DMS79 treated with DMSO at 0.1 percent for 48 hours (cell line): Measurements from ENCODE around the gene GABRG3.

Experiments
- DNase-seq: peaks from one replicate; lab custom pipeline; 2025; lab: John Stamatoyannopoulos, UW

GABRG3 gene

DNA sequence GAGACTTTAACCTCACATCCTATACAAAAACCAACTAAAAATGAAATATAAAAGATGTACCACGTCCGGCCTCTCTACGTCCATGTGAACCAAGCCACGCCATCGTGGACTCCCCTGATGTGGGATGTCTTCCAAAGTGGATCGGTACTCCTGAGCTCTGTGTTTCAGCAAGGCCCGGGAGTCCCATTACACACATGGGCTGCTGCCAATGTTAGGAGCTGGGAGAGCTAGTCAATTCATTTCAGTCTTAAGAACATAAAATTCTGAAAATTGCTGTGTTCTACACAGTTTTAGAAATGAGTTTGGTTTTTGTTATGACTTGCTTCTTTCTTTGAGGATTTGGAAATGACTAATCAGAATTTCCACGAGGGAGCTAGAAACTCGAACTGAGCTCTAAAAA, 131.0 kb downstream of the GABRG3 start:
- no peak for DNase-seq

DNA sequence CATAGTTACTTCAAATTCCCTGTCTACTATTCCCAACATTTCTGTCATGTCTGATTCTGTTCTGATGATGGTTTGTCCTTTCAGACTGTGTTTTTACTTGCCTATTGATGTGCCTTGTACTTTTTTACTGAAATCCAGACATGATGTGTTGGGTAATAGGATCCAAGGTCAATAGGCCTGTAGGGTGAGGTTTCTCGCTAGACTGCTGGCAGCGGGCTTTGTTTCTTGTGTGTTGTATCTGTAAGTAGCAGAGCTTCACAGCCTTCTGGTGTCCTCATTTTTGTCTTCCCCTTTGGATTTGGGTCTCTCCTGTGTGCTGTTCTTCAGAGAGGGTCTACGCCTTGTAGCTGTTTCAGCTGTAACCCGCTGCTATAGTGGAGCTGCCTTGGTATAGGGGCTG, 140.3 kb downstream of the GABRG3 start:
- no peak for DNase-seq

DNA sequence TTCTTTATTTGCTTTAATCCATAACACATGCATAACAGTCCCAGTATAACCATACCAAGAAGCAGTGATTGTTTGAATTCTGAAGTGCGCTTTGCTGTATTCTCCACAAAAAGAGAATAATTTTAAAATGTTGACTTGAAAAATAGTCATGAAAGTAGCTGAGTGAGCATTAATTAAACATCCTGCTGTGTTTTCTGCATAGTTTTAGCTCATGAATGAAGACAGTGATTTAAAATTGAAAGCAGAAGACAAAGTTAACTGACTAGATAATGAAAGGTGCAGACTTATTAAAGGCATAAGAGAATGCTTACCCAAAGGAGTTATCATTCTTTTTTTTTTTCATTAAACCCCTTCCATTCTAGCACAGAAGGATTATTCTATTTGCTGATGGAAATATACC, 143.5 kb downstream of the GABRG3 start:
- DNase-seq = no peak

DNA sequence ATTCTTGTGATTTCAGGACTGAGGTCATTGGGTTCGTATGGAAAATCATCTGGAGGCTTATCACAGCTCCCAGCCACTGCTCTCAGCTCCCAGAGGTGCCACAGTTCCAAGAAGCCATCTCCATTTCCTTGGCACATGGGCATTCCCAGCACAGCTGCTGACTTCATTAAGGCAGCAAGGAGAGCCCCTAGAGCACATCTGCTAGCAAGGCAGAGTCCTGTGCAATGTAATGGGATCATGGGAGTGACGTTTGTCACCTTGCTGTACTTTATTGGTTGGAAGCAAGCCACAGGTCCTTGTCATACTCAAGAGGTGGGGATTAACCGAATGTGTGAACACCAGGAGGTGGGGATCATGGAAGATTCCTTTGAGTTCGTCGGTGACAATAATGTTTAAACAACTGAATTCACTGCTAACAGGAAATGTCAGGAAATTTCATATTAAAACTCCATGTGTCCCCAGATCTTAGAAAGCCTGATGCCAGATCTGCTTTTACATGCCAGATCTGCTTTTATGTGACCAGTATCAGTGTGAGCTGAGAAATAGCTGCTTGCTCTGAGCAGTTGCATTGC, 148.8 kb downstream of the GABRG3 start:
- no peak for DNase-seq

DNA sequence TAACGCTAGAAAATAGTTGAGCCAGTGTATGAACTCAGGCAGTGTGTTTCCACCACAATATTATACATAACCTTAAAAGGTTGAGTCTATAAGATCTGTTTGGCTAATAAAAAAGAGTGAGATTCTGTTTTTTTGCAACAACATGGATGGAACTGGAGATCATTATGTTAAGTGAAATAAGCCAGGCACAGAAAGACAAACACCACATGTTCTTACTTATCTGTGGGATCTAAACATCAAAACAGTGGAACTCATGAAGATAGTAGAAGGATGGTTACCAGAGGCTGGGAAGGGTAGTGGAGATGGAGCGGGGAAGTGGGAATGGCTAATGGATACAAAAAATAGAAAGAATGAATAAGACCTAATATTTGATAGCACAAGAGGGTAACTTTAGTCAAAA, 150.7 kb downstream of the GABRG3 start:
- no peak for DNase-seq

DNA sequence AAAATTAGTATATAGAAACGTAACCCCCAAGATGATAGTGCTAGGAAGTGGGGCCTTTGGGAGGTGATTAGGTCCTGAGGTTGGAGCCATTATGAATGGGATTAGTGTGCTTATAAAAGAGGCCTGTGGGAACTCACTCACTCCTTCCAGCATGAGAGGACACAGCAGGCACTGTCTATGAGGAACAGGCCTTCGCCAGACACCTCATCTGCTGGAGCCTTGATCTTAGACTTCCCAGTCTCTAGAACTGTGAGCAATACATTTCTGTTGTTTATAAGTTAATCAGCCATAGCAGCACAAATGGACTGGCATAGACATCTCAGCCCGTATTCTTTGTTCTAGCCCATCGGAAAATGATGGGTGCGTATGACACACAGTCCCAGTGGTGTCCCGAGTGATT, 152.3 kb downstream of the GABRG3 start:
- no peak for DNase-seq

DNA sequence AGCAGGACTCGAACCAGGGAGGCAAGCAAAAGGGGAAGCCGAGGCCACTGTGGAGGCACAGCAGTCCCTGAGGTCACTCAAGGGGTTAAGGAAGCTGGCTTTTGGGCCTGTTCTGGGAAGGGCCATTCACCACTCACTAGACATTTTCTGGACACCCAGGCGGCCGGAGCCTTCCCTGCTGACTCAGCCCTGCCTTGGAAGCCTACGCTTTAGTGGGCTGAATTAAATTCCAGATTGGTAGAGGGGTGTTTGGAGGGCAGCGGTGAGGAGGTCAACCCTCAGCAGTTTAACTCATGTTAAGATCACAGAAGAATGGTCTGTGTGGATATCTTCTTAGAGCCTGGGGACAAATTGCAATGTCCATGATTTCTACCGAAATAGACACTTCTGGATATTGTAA, 152.8 kb downstream of the GABRG3 start:
- DNase-seq = no peak

DNA sequence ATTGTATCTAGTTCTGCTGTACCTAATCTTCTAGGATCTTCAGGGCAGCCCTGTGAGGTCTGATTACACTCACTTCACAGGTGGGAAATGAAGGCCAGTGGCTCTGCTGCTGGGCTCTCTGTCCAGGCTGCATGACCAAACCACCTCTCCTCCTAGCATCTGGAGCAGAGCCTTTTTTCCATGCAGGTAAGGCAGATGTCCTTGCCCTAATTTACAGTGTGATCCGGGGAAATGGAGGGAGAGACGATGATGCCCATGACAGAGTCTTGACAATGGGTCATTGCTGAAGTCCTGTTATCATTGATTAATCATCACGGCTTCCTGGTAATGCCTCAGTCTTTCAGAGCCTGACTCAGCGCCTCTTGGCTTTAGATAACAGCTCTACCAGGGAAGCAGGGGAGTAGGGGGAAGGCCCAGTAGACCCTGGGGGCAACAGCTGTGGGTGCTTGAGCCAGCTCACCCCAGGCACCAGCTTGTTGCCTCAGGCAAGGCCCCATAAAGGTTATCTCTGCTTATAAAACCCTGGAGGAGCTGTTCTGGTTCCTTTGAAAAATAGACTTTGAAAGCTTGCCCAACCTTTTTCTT, 153.4 kb downstream of the GABRG3 start:
- peak; percentile 9 for DNase-seq

DNA sequence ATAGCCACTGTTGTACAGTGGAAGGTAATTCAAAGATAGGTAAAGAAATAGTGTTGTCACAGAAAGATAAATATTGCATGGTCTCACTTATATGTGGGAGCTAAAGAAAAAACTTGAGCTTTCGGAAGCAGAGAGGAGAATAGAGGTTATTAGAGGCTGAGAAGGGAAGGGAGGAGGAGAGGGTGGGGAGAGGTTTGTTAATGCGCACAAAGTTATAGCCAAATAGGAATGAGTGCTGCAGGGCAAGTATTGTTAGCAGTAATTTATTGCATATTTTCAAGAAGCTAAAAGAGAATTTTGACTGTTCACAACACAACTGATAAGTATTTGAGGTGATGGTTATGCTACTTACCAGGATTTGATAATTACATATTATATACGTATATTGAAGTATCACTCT, 154.2 kb downstream of the GABRG3 start:
- no peak for DNase-seq

DNA sequence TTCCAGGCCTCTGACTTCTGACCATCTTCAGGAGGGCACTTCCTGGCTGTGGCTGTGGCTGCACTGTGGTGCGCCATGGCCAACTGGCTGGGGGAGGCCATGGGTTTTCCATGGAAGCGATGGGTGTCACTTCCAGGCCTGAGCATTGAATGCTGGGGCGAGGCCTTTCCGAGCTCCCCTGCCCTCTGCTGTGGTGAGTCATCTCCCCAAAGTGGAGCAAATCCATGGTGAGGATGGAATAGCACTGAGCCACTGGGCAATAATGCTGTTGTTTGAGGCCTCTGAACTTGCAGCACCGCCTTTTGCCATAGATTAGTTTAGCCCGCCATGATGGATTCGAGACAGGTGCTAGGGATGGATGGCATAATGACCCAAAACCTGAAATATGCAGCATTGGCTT, 155.5 kb downstream of the GABRG3 start:
- no peak for DNase-seq

DNA sequence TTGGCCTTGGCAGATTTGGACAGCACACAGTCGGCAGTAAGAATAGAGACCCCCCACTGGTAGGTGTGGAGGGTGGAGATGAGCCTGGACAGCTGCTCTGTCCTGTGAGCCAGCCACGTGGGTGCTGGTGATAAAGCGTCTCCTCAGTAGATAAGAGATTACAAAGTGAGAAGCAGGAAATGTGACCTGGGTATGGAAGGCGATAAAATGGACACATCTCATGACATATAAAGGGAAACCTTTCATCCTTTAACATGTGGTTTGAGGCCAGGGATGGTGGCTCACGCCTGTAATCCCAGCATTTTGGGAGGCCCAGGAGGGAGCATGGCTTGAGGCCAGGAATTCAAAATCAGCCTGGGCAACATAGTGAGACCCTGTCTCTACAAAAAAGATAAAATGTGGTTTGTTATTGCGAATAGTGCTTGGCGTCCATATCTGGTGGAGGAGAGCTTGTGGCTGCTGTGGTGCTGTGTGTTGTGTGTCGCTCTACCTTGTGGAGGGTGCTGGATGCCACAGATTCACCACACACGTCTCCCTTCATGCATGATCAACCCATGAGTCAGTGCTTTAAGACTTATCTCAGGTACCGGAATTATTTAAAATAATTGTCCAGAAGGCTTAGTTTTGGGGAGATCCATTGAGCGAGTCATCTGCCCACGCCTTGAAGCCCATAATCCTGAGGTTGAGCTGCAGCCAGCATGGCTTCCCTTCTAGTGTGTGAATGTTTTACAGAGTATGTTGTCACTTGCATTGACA, 157.0 kb downstream of the GABRG3 start:
- no peak for DNase-seq

DNA sequence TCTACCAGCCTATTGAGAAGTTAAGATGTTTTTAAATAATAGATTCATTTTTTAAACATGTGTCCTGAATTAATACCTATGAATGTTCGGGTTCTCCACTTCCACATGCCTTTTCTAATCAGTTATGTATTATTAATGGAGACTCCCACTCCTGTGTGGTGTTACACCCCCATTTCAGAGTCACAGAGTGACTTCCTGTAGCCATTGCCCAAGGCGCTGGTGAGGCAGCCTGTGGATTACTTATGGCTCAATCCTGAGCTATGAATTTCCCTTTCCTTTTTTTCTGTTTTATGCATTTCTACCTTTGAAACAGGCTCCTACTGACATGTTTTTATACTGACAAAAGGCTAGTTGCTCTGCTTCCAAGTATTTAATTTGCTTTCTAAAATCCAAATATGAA, 162.3 kb downstream of the GABRG3 start:
- DNase-seq = no peak

DNA sequence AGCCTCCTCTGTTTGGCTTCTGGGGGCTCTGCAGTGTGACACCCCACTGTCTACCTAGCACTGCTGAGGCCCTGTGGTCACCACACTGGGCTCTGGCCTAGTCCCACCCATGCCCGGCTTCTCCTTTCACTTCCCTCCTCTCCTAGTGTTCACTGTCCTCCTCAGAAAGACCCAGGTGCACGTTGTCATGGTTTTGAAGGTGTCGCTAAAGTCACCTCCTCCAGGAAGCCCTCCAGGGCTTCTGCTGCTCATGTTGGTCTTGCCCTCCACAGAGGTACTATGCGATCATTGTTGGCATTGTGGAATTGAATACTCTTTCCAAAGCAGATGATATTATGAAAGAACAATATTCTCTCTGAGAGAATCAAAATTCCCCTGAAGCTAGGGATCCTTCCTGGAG, 163.5 kb downstream of the GABRG3 start:
- DNase-seq = no peak

DNA sequence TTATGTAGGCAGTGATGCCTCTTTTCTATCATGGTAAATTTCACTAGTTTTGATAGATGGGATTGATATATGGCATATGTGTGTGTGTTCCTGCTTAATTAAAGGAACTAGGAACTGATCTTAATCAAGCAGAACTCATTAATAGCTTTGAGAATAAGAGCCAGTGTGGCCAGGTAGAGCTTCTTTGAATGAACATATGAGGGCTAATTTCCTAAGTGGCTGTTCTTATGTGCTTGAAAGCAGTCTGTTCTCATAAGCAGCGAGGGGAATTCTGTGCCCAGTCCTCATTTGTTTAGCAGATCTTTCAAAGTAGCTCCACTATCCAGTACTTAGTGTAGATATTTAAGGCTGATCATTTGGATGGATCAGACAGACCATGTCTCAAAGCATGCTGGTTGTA, 164.2 kb downstream of the GABRG3 start:
- peak; percentile 43 for DNase-seq

DNA sequence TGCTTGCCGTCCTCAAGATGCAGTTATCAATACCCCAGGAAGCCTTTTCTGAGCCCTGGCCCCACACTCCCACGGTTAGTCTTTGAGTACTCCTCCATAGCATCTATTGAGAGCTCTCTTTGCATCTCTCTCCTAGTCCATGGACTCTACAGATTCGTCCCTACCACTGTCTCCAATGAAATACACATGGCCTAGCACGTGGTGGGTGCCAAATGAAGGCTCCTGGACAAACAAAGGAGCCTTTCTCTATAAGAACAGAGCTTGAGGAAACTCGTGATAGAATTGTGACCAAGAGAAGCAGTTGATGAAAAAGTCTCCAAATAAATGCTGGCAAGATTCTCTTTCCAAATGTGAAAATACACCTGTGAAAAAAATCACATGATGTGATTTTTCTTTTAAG, 166.1 kb downstream of the GABRG3 start:
- DNase-seq = no peak

DNA sequence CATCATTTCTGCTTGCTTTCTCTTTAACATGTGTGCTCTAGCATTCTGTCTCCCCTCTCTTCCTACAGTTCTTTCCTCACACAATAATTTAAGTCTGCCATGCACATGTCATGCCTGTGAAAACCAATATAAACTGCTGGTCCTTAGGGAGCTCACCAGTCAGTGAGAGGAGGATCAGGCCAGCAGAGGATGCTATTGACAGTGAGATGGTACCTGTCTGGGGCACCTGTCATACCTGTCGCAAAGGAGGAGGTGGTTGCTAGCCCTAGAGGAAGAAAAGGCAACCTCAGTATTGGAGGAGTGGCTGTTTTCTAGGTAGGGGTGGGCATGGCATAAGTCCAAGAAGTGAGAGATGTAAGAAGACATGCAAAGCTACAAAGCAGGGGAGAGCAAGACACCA, 194.6 kb downstream of the GABRG3 start:
- no peak for DNase-seq

DNA sequence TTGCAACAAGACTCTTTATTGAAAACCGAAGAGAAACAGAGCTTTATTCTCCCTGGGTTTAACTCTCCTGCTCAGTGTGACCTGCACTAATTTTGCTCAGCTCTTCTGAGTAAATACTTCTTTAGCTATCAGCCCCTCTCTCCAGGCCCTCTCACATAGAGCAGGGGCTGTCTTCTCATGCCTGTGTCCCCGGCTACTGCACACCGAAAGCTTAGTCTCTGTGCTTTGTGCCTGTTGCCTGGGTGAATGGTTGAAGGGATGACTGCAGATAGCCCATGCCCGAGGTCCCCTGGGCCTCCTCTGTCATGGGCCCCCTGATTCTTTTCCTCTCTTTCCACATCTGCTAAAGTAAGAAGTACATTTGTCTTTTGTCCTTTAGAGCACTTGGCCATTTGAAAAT, 195.9 kb downstream of the GABRG3 start:
- DNase-seq = no peak

DNA sequence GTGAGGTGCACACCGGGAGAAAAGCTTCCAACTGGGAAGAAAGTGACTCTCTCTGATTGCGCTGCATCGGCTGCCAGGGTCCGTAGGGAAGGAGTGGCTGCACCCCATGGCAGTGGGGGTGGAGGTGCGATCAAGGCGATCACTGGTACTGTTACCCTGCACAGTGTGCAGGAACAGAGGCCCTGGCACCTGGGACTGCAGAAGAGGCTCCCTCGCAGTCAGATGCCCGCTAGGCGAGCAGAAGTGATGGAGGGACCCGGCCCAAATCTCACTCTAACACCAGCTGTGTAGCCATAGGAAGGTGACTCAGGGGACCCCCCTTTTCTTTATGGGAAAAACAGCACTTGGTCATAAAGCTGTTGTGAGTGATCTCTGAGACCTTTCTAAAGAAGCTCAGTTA, 196.8 kb downstream of the GABRG3 start:
- no peak for DNase-seq

DNA sequence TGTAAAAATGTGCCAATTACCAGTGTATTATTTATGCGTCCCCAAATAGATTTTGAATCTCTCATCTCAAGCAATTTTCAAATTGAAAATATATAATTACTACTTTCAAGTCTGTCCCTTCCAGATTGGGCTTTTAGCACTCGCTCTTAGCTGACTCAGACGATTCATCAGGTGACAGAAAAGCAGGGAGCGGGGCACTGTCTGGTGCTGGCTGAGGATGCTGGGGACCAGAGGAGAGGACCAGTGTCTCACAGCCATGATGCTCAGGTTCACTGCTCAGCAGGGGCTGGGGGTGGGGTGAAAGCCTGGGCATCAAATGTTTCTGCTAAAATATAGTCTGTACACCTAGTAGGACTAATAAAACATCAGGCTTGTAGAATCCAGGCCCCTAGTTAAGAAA, 199.9 kb downstream of the GABRG3 start:
- no peak for DNase-seq

DNA sequence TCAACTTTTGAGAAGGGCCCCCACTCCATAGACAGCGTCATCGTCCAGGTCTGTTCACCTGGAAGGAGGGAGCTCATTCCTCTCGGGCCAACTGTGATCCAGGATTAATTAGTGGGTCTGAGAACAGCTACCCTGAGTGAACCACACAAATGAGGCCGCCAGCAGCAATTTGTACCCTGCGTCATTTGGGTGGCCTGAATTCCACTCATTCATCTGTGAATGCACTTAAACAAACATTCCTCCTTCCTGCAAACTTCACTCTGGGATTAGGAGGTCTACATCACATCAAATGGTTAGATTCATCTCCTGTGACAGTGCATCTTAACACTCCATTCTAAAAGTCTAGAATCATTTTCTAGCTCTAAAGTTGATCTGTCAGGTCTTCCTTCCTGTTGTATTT, 201.8 kb downstream of the GABRG3 start:
- DNase-seq = no peak

DNA sequence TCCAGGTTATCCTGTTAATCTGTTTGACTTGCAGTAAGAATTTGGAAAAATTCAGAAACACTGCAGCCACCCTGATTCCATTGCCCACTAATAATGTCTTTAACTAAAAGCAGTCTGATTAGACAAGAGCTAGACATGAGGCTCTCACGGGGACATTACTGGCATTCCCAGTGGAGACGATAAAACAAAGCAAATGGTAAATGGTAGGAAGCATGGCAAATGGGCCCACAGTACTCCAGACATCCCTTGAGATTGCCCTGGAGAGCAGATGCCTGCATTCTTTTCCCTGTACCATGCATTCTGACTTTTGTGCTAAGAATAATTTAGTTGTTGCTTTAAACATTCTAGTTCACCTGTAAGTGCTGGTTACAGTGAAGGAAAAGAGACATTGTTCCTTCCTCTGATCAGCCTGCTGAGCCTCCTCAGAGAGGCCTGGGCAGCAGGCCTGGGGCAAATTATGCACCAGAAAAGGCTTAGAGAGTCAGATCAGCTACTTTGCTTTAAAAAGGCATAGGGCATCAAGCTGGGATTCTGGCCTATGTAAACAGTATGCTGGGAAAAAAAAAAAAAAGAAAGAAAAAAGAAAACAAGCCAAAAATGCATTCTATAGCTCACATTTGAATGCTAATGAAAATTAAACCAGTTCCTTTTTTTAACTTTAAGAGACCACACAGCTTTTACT, 204.6 kb downstream of the GABRG3 start:
- no peak for DNase-seq

DNA sequence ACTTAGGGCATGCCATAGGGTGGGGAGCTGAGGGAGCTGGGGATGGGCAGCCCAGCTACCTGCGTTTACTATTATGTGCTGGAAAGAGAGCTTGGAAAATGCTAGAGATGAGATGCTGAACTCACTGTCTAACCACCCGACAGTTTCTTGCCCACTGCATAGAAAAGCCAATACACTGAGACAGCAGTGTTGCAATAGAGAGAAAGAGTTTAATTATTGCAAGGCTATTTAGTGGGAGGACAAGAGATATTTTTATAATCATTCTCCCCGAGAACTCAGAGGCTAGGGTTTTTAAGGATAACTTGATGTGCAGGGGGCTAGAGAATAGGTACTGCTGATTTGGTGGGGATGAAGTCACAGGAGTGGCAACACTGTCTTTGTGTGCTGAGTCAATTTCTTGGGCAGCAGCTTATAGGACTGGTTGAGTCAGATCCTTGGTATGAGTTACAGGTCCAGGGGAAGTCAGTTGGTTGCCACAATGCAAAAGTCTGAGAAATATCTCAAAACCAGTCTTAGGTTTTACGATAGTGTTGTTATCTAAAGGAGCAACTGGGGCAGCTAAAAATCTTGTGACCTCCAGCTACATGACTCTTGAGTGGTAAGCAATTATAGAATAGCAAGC, 205.9 kb downstream of the GABRG3 start:
- no peak for DNase-seq

DNA sequence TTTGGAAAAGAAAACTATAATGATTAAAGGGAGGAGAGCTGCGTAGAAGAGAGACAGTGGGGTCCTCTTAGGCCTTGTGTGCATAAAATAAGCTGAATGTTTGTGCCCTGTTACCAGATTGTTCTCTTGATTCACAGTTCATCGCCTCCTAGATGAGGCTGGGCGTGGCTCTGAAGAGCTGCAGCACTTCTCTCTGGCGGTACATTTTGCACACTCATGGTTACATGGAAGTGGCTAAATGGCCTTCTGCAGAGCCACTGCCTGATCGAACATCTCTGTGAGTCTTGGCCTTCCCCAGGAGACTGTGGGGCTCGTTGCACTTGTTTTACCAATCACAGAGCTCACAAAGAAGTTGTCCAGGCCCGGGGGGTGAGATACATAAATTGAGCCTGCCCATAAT, 208.8 kb downstream of the GABRG3 start:
- peak; percentile 54 for DNase-seq
